ENCODE results near the gene MAP7.
"Not testable (repeated sequence)": the region's sequence is repeated elsewhere in the genome, so short reads cannot be mapped to it uniquely, and the experiment has no call there.

MAP7 gene

GRCh38 chr6:136465766-136466303, 84.4 kb downstream of the MAP7 start:
- no peak for DNase-seq

- DNase-seq: no peak
Measured at GRCh38 chr6:136464874-136465273, 85.3 kb downstream of the MAP7 start.

GRCh38 chr6:136464148-136464547, 86.1 kb downstream of the MAP7 start:
- DNase-seq: no peak

GRCh38 chr6:136463743-136464142, 86.5 kb downstream of the MAP7 start:
- no peak for DNase-seq

- DNase-seq: no peak
Measured at GRCh38 chr6:136446579-136447187, 103.5 kb downstream of the MAP7 start.

GRCh38 chr6:136446145-136446544, 104.1 kb downstream of the MAP7 start:
- DNase-seq: no peak

GRCh38 chr6:136445063-136445462, 105.2 kb downstream of the MAP7 start:
- DNase-seq: no peak

GRCh38 chr6:136440203-136440602, 110.0 kb downstream of the MAP7 start:
- no peak for DNase-seq

- no peak for DNase-seq
Measured at GRCh38 chr6:136439514-136440190, 110.6 kb downstream of the MAP7 start.

- DNase-seq: no peak
Measured at GRCh38 chr6:136438441-136438840, 111.8 kb downstream of the MAP7 start.

- no peak for DNase-seq
Measured at GRCh38 chr6:136437246-136437645, 113.0 kb downstream of the MAP7 start.

GRCh38 chr6:136435101-136435500, 115.1 kb downstream of the MAP7 start:
- no peak for DNase-seq

- DNase-seq: not testable (repeated sequence)
Measured at GRCh38 chr6:136431306-136431705, 118.9 kb downstream of the MAP7 start.

GRCh38 chr6:136429264-136430065, 120.8 kb downstream of the MAP7 start:
- DNase-seq: no peak

- DNase-seq: no peak
Measured at GRCh38 chr6:136427378-136427717, 122.9 kb downstream of the MAP7 start.

GRCh38 chr6:136426627-136427377, 123.4 kb downstream of the MAP7 start:
- no peak for DNase-seq

- DNase-seq: no peak
Measured at GRCh38 chr6:136425793-136426192, 124.4 kb downstream of the MAP7 start.

GRCh38 chr6:136424901-136425300, 125.3 kb downstream of the MAP7 start:
- DNase-seq: no peak

GRCh38 chr6:136424450-136424849, 125.8 kb downstream of the MAP7 start:
- no peak for DNase-seq

- no peak for DNase-seq
Measured at GRCh38 chr6:136421537-136422158, 128.6 kb downstream of the MAP7 start.

- no peak for DNase-seq
Measured at GRCh38 chr6:136420853-136421252, 129.4 kb downstream of the MAP7 start.

- no peak for DNase-seq
Measured at GRCh38 chr6:136415351-136416007, 134.7 kb downstream of the MAP7 start.
